GM20431 (cell line): ENCODE results near the gene IL22RA1.

Experiments used
- in situ Hi-C: fragments of 300-500 bp; cut with MseI, MboI; formaldehyde crosslinking; loops from one replicate; pipeline ENCODE4 v1.15.0; 2020; ENCODE audit warnings: low sequenced_read_pairs; ENCODE audit not compliant: unreplicated experiment

Gene IL22RA1

DNA sequence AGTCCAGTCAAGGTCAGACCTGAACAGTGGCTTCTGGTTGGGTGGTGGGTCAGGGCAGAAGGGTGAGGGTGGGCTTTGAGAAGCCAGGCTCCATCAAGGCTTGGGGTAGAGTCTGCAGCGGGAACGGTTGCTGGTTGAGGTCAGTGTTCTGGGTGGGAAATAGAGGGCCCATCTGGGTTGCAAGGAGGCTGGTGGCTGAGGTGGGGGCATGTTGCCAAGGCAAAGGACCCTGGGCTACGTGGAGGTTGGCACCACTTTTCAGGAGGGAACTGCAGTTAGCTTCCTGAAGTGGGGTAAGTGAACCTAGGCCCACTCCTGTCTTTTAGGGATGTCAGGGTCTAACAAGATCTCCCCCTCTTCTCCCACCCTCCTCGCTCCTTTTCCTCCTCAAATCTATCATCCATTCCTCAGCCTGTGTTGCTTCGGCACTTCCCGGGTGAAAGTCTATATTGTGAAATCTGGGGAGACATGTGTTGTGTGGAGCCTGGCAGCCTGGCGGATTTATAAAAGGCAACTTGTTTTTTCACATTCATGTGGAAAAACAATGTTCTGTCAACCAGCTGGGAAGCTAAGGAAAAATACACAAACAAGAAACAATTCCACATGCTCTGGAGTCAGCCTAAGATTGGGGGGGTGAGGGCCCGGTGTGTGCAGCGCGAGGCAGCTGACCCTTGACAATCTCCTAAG is 1.5 kb downstream of the IL22RA1 start:
- in situ Hi-C loops, result no loop called here

DNA sequence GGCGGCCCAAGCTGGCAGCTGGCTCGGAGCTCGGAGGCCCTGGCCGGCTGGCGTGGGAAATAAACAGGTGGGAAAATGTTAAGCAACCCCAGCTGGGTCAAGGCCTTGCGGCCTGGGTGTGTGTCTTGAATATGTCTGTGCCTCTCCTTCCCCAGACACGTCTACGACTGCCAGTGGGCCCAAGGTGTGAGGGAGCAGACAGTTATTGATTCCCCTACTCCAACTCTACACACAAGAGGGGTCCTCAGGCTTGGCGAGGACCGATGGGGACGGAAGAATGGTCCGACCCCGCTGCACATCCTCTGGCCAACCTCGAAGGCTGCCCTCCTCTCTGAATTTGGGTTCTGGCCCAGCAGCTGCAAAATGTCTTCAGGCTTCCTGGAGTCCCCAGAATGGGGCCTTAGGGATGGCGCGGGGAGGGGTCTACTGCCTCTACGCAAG is 2.2 kb downstream of the IL22RA1 start:
- in situ Hi-C loops, result no loop called here

DNA sequence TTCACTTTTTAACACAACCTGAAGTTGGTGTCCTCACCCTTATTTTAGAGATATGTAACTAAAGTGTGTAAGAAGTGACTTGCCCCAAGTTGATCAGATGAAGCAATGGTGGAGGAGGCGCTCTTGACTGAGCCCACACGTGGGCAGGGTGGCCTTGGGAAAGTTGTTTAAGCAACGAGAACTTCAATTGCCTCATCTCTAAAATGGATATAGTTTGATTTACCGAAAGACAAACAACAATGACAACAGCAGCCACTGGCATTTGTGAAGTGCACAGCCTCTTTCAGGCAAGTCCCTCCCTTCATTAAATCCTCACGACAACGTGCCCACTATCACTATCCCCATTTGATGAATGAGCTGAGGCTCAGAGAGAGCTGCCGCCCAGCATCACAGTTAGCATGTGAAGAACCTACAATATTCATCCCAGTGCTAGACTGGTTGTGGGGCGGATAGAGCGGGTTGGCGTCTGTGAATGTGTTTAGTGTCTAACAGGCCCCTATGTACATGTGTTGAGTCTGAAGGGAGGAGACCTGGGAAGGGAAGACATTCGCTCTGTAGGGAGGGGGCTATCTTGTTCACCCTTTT is 3.0 kb downstream of the IL22RA1 start:
- in situ Hi-C loops, result no loop called here

DNA sequence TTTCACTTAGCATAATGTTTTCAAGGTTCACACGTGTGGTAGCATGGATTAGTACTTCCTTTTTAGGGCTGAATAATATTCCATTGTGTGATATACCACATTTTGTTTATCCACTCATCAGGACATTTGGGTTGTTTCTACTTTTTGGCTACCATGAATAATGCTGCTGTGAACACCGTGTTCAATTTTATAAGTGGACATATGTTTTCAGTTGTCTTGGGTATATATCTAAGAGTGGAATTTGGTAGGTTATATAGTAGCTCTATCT is 3.8 kb downstream of the IL22RA1 start:
- in situ Hi-C loops, result no loop called here

DNA sequence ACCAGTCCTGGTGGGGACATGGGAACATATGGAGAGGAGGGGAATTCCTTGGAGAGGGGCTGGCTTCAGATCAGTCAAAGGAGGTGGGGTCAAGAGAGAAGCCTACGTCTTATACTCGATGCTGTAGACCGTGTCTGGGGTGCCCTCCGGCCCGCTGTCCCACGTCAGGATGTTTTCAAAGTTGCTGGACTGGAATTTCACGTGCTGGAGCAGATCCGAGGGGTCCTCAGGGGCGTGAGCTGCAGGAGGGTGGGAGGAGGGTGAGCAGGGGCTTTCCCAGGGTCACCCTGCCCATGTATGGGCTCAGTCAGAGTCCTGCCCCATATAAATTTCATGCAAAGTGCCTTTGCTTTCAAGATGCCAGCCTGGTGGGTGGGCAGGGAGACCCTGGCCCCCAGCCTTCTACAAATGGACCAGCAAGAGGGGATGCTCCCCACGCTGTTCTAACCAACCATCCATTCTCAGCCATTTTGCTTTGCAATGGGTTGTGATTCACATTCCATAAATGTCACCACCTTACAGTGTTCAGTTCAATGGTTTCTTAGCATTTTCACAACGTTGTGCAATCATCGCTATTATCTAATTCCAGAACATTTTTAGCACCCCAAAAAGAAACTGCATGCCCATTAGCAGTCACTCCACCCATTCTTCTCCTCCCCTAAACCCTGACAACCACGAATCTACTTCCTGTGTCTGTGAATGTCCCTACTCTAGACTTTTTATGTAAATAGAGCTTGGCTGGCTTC is 4.3 kb downstream of the IL22RA1 start:
- in situ Hi-C loops, result no loop called here

DNA sequence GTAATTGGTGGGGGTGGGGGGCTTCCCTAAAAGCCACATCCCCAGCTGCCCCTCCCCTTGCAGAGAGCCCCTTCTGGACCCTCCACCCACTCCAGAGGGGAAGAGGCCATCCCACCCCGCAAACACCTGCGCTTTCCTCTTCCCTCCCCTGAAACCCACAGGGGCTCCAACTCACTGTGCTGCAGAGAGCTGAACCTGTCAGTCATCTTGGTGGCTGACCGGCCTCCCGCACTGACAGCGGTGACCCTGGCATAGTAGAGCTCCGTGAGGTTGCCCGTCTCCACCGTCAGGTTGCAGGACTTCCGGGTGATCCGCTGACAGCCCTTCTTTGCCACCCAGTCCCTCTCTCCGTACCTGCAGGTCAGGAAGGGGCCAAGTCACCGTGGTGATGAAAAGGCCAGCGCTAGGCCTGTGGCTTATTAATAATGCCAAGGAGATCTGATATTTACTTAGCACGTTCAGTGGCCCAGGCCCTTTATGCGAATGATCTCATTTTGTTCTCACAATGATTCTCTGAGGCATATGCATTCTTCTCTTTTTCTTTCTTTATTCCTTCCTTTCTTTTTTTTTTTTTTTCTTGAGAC is 5.9 kb downstream of the IL22RA1 start:
- in situ Hi-C loops, result no loop called here

DNA sequence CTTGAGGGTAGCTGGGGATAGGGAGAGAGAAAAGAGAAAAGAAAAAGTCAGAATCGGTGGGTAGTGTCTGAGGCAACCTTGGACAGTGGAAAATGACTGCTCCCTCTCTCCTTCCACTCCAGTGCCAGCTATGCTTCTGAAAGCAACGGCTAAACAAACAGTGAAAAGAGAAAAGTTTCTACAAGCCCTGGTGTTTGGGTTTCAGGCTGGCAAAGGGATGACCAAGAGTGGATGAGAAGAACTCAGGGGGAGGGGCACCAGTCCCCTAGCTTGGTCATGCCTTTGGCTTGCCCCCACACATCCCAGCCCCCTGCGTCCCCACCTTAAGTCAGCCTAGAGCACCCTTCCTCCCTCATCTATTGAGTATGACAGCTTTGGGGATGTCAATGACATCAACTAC is 8.6 kb downstream of the IL22RA1 start:
- in situ Hi-C loops, result no loop called here

DNA sequence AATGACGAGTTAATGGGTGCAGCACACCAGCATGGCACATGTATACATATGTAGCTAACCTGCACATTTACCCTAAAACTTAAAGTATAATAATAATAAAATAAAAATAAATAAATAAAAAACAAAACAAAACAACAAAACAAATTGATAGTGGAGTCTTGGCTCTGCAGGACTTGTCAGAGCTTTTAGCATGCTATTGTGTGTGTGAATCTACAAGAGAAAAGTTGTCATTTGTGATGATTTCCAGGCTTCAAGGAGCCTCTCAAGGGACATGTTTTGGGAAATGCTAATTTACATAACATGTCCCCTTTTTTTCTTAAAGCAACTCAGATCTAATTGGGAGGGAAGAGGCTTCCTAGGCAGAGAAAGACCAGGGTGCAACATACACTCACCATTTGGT is 9.1 kb downstream of the IL22RA1 start:
- in situ Hi-C loops, result no loop called here

DNA sequence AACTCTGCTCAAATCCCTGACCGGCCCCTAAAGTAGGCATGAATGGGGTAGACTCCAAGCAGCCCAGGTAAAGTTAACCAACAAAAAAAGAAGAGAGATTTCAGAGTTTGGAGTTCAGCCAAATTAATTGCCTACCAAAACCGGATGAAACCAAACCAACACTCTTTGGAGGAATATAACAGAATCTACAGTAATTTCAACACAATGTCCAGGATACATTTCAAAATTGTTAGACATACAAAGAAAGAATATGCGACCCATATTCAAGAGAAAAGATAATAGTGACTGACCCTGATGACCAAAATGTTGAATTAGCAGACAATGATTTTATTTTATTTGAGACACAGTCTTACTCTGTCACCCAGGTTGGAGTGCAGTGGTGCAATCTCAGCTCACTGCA is 12.6 kb downstream of the IL22RA1 start:
- in situ Hi-C loops, result no loop called here

DNA sequence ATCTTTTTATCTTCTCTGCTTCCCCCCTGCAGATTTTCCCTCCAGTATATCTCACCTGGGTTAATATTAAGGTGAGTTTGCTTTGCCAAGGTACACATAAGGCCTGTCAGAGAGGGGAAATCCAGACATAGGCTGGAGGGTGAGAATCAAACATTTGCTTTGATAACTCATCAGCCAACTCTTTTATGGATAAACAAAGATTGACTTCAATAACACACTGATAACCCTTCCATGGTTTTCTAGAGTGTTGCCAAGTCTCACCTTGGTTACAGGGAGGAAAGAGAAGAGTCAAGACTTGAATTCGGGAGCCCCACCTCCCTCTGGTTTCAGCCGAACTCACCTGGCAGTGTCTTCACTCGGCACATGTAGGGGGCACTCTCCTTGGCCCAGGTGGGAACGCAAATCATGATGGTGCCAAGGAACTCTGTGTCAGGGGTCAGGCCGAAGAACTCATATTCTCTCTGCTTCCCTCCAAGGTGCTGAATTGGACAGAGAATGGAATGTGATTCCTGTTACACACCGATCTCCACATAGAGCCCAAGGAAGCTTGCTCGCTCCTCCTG is 15.1 kb downstream of the IL22RA1 start:
- in situ Hi-C loops, result no loop called here

DNA sequence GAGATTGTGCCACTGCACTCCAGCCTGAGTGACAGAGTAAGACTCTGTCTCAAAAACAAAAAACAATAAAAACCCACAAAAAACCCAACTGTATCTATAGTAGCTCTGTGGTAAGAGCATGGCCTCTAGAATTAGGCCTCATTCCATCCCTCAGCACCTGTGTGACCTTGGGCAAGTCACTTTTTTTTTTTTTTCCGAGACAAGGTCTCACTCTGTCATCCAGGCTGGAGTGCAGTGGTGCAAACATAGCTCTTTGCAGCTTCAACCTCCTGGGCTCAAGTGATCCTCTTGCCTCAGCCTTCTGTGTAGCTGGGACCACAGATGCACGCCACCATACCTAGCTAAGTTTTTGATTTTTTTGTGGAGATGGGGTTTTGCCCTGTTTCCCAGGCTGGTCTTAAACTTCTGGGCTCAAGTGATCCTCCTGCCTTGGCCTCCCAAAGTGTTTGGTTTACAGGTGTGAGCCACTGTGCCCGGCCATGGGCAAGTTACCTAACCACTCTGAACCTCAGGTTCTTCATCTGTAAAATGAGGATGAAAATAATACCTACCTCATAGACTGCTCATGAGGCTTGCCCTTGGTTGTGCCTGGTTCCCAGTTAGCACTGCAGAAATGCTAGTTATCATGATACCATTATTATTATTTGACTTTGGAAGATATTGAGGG is 15.7 kb downstream of the IL22RA1 start:
- in situ Hi-C loops, result no loop called here

DNA sequence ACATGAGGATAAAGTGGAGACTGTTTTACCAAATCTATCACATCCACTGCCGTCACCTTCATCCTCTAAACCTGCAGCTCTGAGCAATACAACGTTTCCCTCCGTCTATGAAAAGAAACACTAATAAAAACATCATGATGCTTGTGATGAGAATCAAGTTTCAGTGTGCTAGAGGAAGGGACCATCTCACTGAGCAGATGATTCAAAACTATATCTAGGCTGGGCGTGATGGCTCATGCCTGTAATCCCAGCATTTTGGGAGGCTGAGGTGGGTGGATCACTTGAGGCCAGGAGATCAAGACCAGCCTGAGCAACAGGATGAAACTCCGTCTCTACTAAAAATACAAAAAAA is 16.3 kb downstream of the IL22RA1 start:
- in situ Hi-C loops, result no loop called here

DNA sequence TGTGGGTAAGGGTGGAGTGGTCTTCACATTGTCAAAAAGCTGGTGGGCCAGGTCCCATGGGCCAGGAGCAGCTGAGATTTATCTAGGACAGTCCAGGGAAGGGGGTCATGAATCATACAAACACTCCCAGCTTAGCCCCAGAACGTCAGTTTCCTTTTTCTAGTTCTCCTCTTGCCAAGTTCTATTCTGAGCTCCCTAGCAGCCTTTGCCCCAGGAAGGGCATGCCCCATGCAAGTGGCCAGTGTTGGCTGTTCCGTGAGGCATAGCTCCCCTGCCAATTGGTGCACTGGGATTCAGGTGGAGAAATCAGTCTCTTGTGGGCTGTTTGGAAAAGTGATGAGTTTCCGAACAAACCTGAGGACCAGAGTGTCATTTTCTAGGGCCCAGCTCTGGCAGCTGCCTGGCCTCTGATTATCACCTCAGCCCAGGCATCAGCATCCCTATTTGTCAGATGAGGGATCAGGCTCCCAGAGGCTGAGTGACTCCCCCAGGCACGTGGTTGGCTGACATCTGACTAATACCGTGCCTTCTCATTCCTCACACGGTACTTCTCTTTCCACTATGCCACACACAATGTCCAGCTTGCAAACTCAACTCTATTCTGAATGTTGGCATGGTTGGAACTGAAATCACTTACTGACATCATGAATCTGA is 16.8 kb downstream of the IL22RA1 start:
- in situ Hi-C loops, result no loop called here

DNA sequence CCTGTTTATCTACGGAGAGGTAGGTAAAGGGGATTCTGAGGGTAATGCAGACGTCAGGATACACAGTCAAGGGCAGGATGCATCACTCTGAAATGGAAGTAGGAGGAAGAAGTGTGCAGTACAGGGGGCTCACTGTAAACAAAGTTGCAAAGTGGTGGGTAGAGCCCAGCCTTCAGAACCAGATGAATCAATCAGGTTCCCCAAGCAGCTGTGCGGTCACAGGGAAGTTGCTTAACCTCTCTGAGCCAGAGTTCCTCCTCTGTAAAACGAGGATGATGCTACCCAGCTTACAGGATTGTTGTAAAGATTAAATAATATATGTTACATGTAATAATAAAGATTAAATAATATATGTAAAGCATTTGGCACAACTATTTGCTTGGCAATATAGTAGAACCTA is 17.5 kb downstream of the IL22RA1 start:
- in situ Hi-C loops, result no loop called here

DNA sequence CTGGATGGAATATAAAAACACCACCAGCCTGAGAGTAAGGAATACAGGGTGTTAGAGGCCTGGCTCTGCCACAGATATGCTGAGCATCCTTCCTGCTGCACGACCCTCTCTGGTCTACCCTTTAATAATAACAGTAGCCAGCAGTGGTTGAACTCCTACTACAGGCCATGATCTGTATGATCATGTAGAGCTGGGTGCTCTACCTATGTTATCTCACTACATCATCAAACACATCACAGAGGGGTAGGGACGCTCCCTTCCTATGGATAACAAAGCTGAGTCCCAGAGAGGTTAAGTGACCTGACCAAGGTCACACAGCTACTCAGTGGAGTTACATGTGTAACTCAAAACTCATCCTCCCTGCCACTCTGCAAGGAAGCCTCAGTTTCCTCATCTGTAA is 18.0 kb downstream of the IL22RA1 start:
- in situ Hi-C loops, result no loop called here

DNA sequence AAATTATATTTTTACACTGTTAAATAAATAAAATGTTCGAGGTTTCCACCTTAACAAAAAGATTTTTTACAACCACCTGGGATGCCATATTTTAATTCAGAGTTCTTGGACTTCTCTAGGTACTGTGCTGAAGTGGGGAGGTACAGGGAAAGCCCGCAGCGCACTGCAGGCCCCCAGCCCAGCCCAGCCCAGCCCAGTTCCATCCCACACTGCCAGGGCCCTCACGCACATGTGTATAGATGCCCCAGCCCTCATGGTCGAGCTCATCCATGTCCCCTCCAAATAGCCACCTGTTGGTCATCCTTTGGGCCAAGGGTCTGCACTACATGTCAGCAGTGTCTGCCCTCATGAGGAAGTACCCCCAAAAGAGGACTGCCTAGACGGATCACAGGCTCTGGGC is 19.3 kb downstream of the IL22RA1 start:
- in situ Hi-C loops, result no loop called here

DNA sequence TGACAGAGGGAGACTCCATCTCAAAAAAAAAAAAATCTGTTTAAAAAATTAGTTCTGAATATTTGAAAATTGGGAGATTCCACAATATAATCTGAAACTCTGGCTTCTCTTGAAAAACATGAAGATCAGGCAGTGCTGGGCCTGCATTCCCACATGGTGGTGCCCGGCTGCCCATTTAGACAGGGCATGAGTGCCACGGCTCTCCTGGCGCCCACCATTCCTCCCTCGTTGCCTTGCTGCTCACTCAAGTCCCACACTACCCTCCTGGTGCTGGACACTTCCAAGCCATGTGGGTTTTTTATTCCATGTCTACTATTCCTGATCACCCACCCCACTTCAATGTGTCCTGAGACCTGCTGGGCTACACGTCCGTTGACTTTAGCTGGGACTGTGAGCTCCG is 20.2 kb downstream of the IL22RA1 start:
- in situ Hi-C loops, result no loop called here

DNA sequence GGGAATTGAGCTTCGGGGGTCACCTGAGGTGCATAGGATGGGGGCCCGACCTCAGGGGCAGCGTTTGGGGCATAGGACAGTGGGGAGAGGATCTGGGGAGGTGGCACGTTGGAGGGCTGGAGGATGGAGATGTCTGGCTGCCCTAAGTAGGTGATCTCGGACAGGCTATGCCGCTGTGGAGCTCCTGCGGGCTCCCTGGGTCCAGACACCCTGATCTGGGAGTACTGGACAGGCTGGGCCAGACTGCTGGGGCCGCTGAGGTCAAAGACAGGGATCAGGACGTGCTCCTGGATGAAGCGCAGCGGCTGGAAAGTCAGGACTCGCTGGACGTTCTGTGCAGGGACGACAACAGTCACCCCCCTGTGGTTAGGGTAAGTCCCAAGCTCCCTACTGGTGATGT is 21.5 kb downstream of the IL22RA1 start:
- in situ Hi-C loops, result no loop called here

DNA sequence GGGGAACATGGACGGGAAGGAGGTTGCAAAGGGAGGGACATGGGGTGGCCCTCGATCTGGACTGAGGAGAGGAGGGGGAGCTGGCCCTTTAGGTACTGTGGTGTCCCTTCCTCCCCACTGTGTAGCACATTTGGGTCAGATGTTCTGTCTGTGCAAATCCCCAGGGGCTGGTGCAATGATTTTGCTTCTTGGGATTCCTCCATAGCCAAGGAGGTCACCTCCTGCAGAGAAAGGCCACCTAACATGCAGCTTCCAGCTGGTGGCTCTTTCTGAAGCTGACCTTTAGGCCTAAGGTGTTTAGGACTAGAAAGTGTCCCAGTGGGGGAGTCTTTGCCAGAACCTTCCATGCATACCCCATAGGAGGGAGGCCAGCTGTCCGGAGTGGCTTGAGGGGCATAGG is 22.0 kb downstream of the IL22RA1 start:
- in situ Hi-C loops, result no loop called here
